SK-N-SH (cell line): ENCODE data around the gene SF3B4. TPM values are rescaled to one million over a fixed set of nuclear protein-coding genes. Genes with fewer than 3 reads are reported as not detected.

ENCODE experiments used
- CTCF ChIA-PET: fragments of 300-600, 350-600 bp; formaldehyde crosslinking; extraction: SDS; loops from one replicate; lab custom pipeline; 2021; lab: Yijun Ruan, JAX
- POLR2A ChIA-PET: fragments of 350-600 bp; sonication (Branson Sonifier 250); formaldehyde crosslinking; extraction: SDS; loops from one replicate; lab custom pipeline; 2020; ENCODE audit warnings: antibody characterized with exemption, inconsistent platforms; lab: Yijun Ruan, JAX
- DNase-seq: peaks from one replicate; pipeline ENCODE4 v3.0.0; 2012
- H2AFZ ChIP-seq: fragments of 200-600 bp; sonication (generic); 2 replicates; pipeline ENCODE4 v1.8.1; 2016; ENCODE audit warnings: antibody characterized with exemption, mild to moderate bottlenecking, low read depth
- H3F3A ChIP-seq: fragments of 200-600 bp; sonication (generic); replicated peaks from 2 replicates; pipeline ENCODE3; 2016; ENCODE audit warnings: antibody characterized with exemption, mild to moderate bottlenecking; ENCODE audit not compliant: insufficient read depth
- H3K27ac ChIP-seq, 2 experiments: fragments of 200-500 bp in 1 of 2; fragments of 200-600 bp in 1 of 2; sonication (Bioruptor generic) in 1 of 2; sonication (generic), shearing (Covaris generic) in 1 of 2; 2 replicates each; pipeline versions ENCODE4 v1.5.1 to v1.6.1; 2014 to 2016; ENCODE audit warnings: low read depth in 2 of 2, inconsistent platforms in 1 of 2, low read length in 1 of 2, mild to moderate bottlenecking in 1 of 2, mixed read lengths in 1 of 2
- H3K27me3 ChIP-seq: fragments of 200-600 bp; sonication (generic), shearing (Covaris generic); 2 replicates; pipeline ENCODE4 v1.6.1; 2016; ENCODE audit warnings: mixed run types; ENCODE audit not compliant: insufficient read depth
- H3K36me3 ChIP-seq, 2 experiments: fragments of 200-500 bp in 1 of 2; fragments of 200-600 bp in 1 of 2; sonication (Bioruptor generic) in 1 of 2; sonication (generic) in 1 of 2; replicated peaks in 1 of 2; 2 replicates each; pipeline versions ENCODE3 to v1.5.1; 2014 to 2016; ENCODE audit warnings: low read length in 1 of 2, mild to moderate bottlenecking in 1 of 2; ENCODE audit not compliant: insufficient read depth in 2 of 2, control insufficient read depth in 1 of 2
- H3K4me1 ChIP-seq, 2 experiments: fragments of 200-500 bp in 1 of 2; fragments of 200-600 bp in 1 of 2; sonication (Bioruptor generic) in 1 of 2; sonication (generic), shearing (Covaris generic) in 1 of 2; 2 replicates each; pipeline versions ENCODE4 v1.5.1 to v1.6.1; 2014 to 2016; ENCODE audit warnings: low read depth in 1 of 2, low read length in 1 of 2, mixed run types in 1 of 2; ENCODE audit not compliant: insufficient read depth in 2 of 2, control insufficient read depth in 1 of 2
- H3K4me2 ChIP-seq: fragments of 200-600 bp; sonication (generic), shearing (Covaris generic); 2 replicates; pipeline ENCODE4 v1.6.1; 2017; ENCODE audit warnings: mixed run types
- H3K4me3 ChIP-seq, 2 experiments: fragments of 200-500 bp in 1 of 2; fragments of 200-600 bp in 1 of 2; sonication (Bioruptor generic) in 1 of 2; sonication (generic), shearing (Covaris generic) in 1 of 2; 2 replicates each; pipeline versions ENCODE4 v1.5.1 to v1.8.1; 2014 to 2016; ENCODE audit warnings: low read depth in 2 of 2, inconsistent platforms in 1 of 2, low read length in 1 of 2, mild to moderate bottlenecking in 1 of 2, mixed read lengths in 1 of 2, moderate library complexity in 1 of 2
- H3K79me2 ChIP-seq: fragments of 200-600 bp; sonication (generic); 2 replicates; pipeline ENCODE4 v1.8.1; 2017; ENCODE audit warnings: mild to moderate bottlenecking; ENCODE audit not compliant: insufficient read depth
- H3K9ac ChIP-seq: fragments of 200-600 bp; sonication (generic); 2 replicates; pipeline ENCODE4 v1.6.1; 2017; ENCODE audit warnings: mixed run types
- H3K9me2 ChIP-seq: fragments of 200-600 bp; sonication (generic); 2 replicates; pipeline ENCODE4 v1.6.1; 2017; ENCODE audit warnings: mixed run types
- H3K9me3 ChIP-seq: fragments of 200-600 bp; sonication (generic); 2 replicates; pipeline ENCODE4 v1.6.1; 2017; ENCODE audit warnings: mixed run types, mild to moderate bottlenecking, moderate library complexity
- H4K20me1 ChIP-seq: fragments of 200-600 bp; sonication (generic); 2 replicates; pipeline ENCODE4 v1.6.1; 2017; ENCODE audit warnings: mild to moderate bottlenecking, mixed run types; ENCODE audit not compliant: insufficient read depth
- CHD2 ChIP-seq: fragments of 150-350 bp; IDR thresholded peaks from 2 replicates; pipeline ENCODE4 v1.6.1; 2018; ENCODE audit warnings: low read length; ENCODE audit not compliant: partially characterized antibody
- ELF1 ChIP-seq: IDR thresholded peaks from 2 replicates; pipeline ENCODE4 v1.4.0; 2012
- EP300 ChIP-seq, 2 experiments: IDR thresholded peaks; 2 replicates each; pipeline versions ENCODE4 v1.4.0 to v1.6.1; 2012; ENCODE audit warnings: borderline replicate concordance in 1 of 2, low read depth in 1 of 2, low read length in 1 of 2
- EZH2phosphoT487 ChIP-seq: fragments of 200-600 bp; sonication (generic); IDR thresholded peaks from 2 replicates; pipeline ENCODE4 v1.6.1; 2017; ENCODE audit warnings: low read depth, mixed run types, mild to moderate bottlenecking, antibody characterized with exemption, moderate library complexity, borderline replicate concordance
- MEF2A ChIP-seq: IDR thresholded peaks from 2 replicates; pipeline ENCODE4 v1.4.0; 2012; ENCODE audit warnings: low read depth, borderline replicate concordance
- NFIC ChIP-seq: IDR thresholded peaks from 2 replicates; pipeline ENCODE4 v1.4.0; 2012; ENCODE audit warnings: borderline replicate concordance
- POLR2AphosphoS5 ChIP-seq: IDR thresholded peaks from 2 replicates; pipeline ENCODE4 v1.6.1; 2012; ENCODE audit warnings: low read depth, low read length
- RAD21 ChIP-seq: IDR thresholded peaks from 2 replicates; pipeline ENCODE4 v1.6.1; 2012; ENCODE audit warnings: mild to moderate bottlenecking, low read length
- RCOR1 ChIP-seq: fragments of 150-350 bp; IDR thresholded peaks from 2 replicates; pipeline ENCODE4 v1.6.1; 2017; ENCODE audit warnings: antibody characterized with exemption, low read length
- RFX5 ChIP-seq: IDR thresholded peaks from 2 replicates; pipeline ENCODE4 v1.6.1; 2012; ENCODE audit warnings: mild to moderate bottlenecking, improper control_type of control experiment, low read length
- RXRA ChIP-seq: IDR thresholded peaks from 2 replicates; pipeline ENCODE4 v1.4.0; 2012; ENCODE audit warnings: low read depth, mild to moderate bottlenecking, borderline replicate concordance
- SMC3 ChIP-seq: IDR thresholded peaks from 2 replicates; pipeline ENCODE4 v1.6.1; 2012; ENCODE audit warnings: low read depth, low read length, improper control_type of control experiment
- TAF1 ChIP-seq: IDR thresholded peaks from 2 replicates; pipeline ENCODE4 v1.6.1; 2012; ENCODE audit warnings: low read depth, mild to moderate bottlenecking, low read length, moderate library complexity, borderline replicate concordance
- TCF12 ChIP-seq: IDR thresholded peaks from 2 replicates; pipeline ENCODE4 v1.4.0; 2012
- USF2 ChIP-seq: fragments of 150-350 bp; IDR thresholded peaks from 2 replicates; pipeline ENCODE4 v1.6.1; 2017; ENCODE audit warnings: antibody characterized with exemption, low read length, low read depth, borderline replicate concordance
- YY1 ChIP-seq: IDR thresholded peaks from 2 replicates; pipeline ENCODE4 v1.4.0; 2012; ENCODE audit warnings: low read depth, mild to moderate bottlenecking
- ZBTB33 ChIP-seq: IDR thresholded peaks from 2 replicates; pipeline ENCODE4 v1.4.0; 2012; ENCODE audit warnings: low read depth, borderline replicate concordance
- WGBS: methylation state at CpG from one replicate; pipeline ENCODE4 v1.1.6; 2017; ENCODE audit warnings: low lambda C conversion rate; 5-methylcytosine and 5-hydroxymethylcytosine counted together
- polyA plus RNA-seq, 3 experiments: library from polyadenylated mRNA; depleted of rRNA; stranded (reverse); fragments of >200 nt; gene quantifications; 2 replicates each; pipeline ENCODE4 v1.2.3, GENCODE V29; 2012
- TF ChIP-seq, protein P1 (sequence below): fragments of 150-350 bp; IDR thresholded peaks from 2 replicates; pipeline ENCODE4 v1.6.1; 2016; ENCODE audit warnings: mild to moderate bottlenecking, low read depth, low read length
- TF ChIP-seq, protein P2 (sequence below): fragments of 200-600 bp; sonication (generic); IDR thresholded peaks from 2 replicates; pipeline ENCODE4 v1.6.1; 2017; ENCODE audit warnings: antibody characterized with exemption, mild to moderate bottlenecking, moderate library complexity

The SF3B4 gene
- polyA plus RNA-seq, 1 of the 3 experiments (the other 2 are of a cell fraction) = 54.3 TPM

- no peak for TF ChIP-seq EZH2phosphoT487
- TF ChIP-seq CHD2 = no peak
- no peak for TF ChIP-seq RXRA
- TF ChIP-seq, protein P1, sequence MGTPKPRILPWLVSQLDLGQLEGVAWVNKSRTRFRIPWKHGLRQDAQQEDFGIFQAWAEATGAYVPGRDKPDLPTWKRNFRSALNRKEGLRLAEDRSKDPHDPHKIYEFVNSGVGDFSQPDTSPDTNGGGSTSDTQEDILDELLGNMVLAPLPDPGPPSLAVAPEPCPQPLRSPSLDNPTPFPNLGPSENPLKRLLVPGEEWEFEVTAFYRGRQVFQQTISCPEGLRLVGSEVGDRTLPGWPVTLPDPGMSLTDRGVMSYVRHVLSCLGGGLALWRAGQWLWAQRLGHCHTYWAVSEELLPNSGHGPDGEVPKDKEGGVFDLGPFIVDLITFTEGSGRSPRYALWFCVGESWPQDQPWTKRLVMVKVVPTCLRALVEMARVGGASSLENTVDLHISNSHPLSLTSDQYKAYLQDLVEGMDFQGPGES = no peak
- TF ChIP-seq TCF12 = no peak
Observed at GRCh38 chr1:149942885-149943284, 15.3 kb upstream of the SF3B4 start (continued).

DNA sequence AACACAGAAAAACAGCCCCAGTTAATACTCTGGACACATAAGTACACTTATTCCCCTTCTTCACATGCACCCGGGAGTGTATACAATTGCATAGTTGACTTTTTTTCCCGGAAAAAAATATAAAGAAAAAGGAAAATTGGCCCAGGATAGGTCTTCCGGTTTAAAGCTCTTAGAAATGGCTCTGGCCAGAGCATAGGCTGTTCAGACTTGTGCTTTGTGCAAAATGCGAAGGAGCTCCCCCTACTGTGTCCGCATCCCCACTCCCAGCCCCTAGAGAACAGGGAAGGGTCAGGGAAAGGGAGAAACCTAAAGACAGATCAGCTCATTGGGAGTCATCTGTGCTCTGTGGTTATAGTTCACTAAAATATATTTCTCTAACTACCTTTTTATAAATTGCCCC lies 14.6 kb upstream of the SF3B4 start:
- Histone ChIP-seq H3K4me3 (no peak overlapping the region), H3F3A (peaks cover 47% of the 10 kb centered on the region), H4K20me1 (no peaks in the 10 kb centered on the region), H3K27me3 (no peaks in the 10 kb centered on the region), H3K9me3 (no peaks in the 10 kb centered on the region), H3K9ac (no peak overlapping the region), H3K4me1 (peaks cover 19 to 25% of the 10 kb centered on the region in 2 experiments), H3K9me2 (no peaks in the 10 kb centered on the region), H3K27ac (peak overlapping the region; percentile 4 to 53; a peak in 3 of 4 replicates), H2AFZ (no peak overlapping the region), H3K36me3 (peaks cover 22 to 32% of the 10 kb centered on the region in 2 experiments), H3K79me2 (no peaks in the 10 kb centered on the region), H3K4me2 (no peak overlapping the region; the same call in 1 of the 2 replicates)
- peak; percentile 82 for DNase-seq
- POLR2A ChIA-PET = interaction anchor here (1.0 to 1.6 kb wide), 3 partner anchors 14 to 55 kb away, joined by 4 to 26 read pairs (median 8); partner anchors contain the start of gene SF3B4
- 53% methylated on average over 5 of the region's 5 CpGs for WGBS
- peak; percentile 51; the same call in 1 of the 2 replicates for TF ChIP-seq SMC3
- no peak for TF ChIP-seq RCOR1
- TF ChIP-seq EP300 (IDR thresholded peaks at IDR 0.05; ENCODE audit: borderline replicate concordance in 1 of 2, low read depth in 1 of 2, low read length in 1 of 2) = no peak
- no peak for TF ChIP-seq POLR2AphosphoS5
- no peak for TF ChIP-seq ZBTB33
- TF ChIP-seq USF2 = no peak
- TF ChIP-seq RAD21 = peak; percentile 63
- no peak for TF ChIP-seq NFIC
- no peak for TF ChIP-seq TAF1
- TF ChIP-seq RFX5 = no peak
- TF ChIP-seq ELF1 = no peak
- TF ChIP-seq MEF2A = no peak
- peak; percentile 9 for TF ChIP-seq CHD2
- TF ChIP-seq YY1 = no peak
- TF ChIP-seq RXRA = no peak
- TF ChIP-seq, protein P2, sequence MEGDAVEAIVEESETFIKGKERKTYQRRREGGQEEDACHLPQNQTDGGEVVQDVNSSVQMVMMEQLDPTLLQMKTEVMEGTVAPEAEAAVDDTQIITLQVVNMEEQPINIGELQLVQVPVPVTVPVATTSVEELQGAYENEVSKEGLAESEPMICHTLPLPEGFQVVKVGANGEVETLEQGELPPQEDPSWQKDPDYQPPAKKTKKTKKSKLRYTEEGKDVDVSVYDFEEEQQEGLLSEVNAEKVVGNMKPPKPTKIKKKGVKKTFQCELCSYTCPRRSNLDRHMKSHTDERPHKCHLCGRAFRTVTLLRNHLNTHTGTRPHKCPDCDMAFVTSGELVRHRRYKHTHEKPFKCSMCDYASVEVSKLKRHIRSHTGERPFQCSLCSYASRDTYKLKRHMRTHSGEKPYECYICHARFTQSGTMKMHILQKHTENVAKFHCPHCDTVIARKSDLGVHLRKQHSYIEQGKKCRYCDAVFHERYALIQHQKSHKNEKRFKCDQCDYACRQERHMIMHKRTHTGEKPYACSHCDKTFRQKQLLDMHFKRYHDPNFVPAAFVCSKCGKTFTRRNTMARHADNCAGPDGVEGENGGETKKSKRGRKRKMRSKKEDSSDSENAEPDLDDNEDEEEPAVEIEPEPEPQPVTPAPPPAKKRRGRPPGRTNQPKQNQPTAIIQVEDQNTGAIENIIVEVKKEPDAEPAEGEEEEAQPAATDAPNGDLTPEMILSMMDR = peak; percentile 43
- CTCF ChIA-PET = interaction anchor here (0.6 to 4.5 kb wide), 16 partner anchors 11 to 245 kb away, joined by 3 to 33 read pairs (median 5); a partner anchor contains a TSS
